BJ (cell line): ENCODE results near the gene GPC6. TPM values are rescaled to one million over a fixed set of nuclear protein-coding genes. Genes with fewer than 3 reads are reported as not detected.

Experiments used
- CTCF ChIA-PET: fragments of 350-600 bp; formaldehyde crosslinking; extraction: SDS; loops from one replicate; lab custom pipeline; 2021; ENCODE audit warnings: antibody characterized with exemption, inconsistent platforms; lab: Yijun Ruan, JAX
- POLR2A ChIA-PET: fragments of 300-600 bp; sonication (Branson Sonifier 250); formaldehyde crosslinking; extraction: SDS; loops from one replicate; lab custom pipeline; 2021; ENCODE audit warnings: antibody characterized with exemption; lab: Charles Lee
- DNase-seq: peaks from one replicate; pipeline ENCODE4 v3.0.0-alpha.2; 2011; ENCODE audit warnings: low read depth
- H3K27me3 ChIP-seq: 2 replicates; pipeline ENCODE4 v1.6.0; 2011; ENCODE audit warnings: low read length; ENCODE audit not compliant: control insufficient read depth, insufficient read depth
- H3K36me3 ChIP-seq: 2 replicates; pipeline ENCODE4 v1.5.1; 2011; ENCODE audit warnings: low read length; ENCODE audit not compliant: control insufficient read depth, insufficient read depth
- H3K4me3 ChIP-seq: 2 replicates; pipeline ENCODE4 v1.5.1; 2011; ENCODE audit warnings: low read depth, mild to moderate bottlenecking, control low read depth, low read length
- polyA plus RNA-seq: library from polyadenylated mRNA; depleted of rRNA; stranded (reverse); fragments of >200 nt; gene quantifications from 2 replicates; pipeline ENCODE4 v1.2.3, GENCODE V29; 2011
- TF ChIP-seq, protein P1 (sequence below): IDR thresholded peaks from 2 replicates; pipeline ENCODE4 v1.5.1; 2011; ENCODE audit warnings: low read depth, mild to moderate bottlenecking, control low read depth, inconsistent platforms, low read length, moderate library complexity; ENCODE audit not compliant: insufficient read depth

Gene GPC6
- polyA plus RNA-seq, 1 experiment, result 23.0 TPM

DNA sequence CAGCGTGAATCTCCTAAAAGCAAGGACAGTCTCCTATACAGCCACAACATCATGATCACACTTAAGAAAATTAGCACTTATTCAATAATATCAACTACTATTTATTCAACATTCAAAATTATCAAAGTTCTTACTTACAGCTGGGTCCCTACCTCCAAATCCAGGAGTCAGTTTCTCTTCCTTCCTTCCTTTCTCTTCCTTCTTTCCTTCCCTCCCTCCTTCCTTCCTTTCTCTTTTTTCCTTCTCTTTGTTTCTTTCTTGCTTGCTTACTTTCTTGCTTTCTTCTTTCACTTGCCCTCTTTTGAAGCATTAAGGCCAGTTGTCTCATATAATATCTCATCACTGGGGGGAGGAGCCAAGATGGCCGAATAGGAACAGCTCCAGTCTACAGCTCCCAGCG, 1145.2 kb downstream of the GPC6 start:
- DNase-seq, result no peak
- POLR2A ChIA-PET, result no interaction called here
- Histone ChIP-seq H3K36me3 (no peaks in the 10 kb centered on the region), H3K27me3 (no peaks in the 10 kb centered on the region), H3K4me3 (no peak overlapping the region)
- CTCF ChIA-PET, result interaction anchor here (0.6 kb wide), 1 partner anchor 9 kb away, joined by 3 read pairs; no protein-coding TSS in a partner anchor
- TF ChIP-seq, protein P1, sequence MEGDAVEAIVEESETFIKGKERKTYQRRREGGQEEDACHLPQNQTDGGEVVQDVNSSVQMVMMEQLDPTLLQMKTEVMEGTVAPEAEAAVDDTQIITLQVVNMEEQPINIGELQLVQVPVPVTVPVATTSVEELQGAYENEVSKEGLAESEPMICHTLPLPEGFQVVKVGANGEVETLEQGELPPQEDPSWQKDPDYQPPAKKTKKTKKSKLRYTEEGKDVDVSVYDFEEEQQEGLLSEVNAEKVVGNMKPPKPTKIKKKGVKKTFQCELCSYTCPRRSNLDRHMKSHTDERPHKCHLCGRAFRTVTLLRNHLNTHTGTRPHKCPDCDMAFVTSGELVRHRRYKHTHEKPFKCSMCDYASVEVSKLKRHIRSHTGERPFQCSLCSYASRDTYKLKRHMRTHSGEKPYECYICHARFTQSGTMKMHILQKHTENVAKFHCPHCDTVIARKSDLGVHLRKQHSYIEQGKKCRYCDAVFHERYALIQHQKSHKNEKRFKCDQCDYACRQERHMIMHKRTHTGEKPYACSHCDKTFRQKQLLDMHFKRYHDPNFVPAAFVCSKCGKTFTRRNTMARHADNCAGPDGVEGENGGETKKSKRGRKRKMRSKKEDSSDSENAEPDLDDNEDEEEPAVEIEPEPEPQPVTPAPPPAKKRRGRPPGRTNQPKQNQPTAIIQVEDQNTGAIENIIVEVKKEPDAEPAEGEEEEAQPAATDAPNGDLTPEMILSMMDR, result no peak

DNA sequence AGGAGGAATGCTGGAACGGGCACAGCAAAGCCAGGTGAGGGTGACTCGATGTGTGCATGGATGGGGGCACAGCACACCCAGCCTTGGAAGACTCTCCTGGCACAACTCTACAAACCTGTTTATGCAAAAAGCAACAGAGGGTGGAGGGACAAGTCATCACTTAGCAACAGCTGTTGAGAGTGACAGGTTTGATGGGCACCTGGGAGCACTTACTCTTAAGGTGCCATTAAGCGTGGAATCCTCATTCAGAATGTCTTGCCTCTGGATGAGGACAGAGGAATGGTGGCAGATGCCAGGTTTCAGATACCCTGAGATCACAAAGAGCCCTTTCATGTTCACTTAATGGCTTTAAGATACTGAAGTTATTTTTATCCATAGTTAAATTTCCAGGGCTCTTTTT, 1155.9 kb downstream of the GPC6 start:
- CTCF ChIA-PET, result no interaction called here
- POLR2A ChIA-PET, result no interaction called here
- TF ChIP-seq, protein P1, result no peak
- Histone ChIP-seq H3K4me3 (no peak overlapping the region), H3K36me3 (no peaks in the 10 kb centered on the region), H3K27me3 (no peaks in the 10 kb centered on the region)
- DNase-seq, result no peak

DNA sequence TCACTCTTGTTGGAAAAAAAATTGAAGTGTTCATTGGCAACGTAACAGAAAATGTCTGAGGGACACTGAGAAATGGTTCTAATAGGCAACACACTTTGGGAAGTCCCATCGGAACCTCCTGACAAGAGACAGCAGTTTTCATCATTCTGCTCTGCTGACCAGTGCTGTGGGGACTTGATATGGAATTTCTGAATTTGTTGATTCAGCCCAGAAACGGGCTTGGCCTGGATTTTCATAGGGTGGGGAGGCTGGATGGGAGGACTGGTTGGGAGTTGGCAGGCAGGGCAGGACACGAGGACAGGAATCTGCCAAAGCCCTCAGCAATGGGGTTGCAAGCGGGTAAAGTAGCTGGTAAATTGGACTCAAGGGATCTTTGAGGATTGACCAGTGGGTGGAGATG, 1156.4 kb downstream of the GPC6 start:
- no peak for DNase-seq
- ChIA-PET POLR2A (no interaction called here), CTCF (no interaction called here)

DNA sequence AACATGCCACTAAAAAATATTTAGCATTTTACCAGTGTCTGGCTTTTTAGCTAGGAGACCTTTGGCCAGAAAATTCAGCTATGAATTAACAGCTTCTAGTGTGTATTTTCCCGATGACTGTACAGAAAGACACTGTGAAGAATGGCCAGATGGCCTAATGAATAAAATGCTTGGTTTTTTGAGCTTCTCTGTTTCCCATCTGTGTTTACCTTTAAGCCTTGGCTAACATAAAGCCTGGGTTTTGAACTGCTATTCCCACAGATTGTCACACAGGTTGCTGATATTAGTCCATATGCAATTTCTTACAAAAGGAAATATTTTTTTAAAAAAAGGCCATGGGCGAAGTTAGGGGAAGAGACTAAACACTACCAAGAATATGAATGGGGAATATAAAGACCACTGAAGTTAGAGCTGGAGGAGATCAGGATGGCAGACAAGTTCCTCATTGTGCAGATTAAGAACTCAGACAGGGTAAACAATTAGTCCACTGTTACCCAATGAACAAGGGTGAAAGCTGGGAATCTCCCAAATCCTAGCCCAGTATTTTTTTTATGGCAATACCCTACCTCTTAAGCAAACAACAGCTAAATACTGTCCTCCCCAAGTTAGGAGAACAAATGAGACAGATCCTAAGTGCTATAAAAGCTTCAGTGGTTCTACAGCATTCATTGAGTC, 1157.8 kb downstream of the GPC6 start:
- CTCF ChIA-PET, result no interaction called here
- POLR2A ChIA-PET, result interaction anchor here (0.6 kb wide), 1 partner anchor 27 kb away, joined by 4 read pairs; no protein-coding TSS in a partner anchor
- Histone ChIP-seq H3K4me3 (no peak overlapping the region), H3K36me3 (no peaks in the 10 kb centered on the region), H3K27me3 (no peaks in the 10 kb centered on the region)
- TF ChIP-seq, protein P1, result no peak
- DNase-seq, result no peak

More for the DNA sequence above, 1156.4 kb downstream of the GPC6 start:
- no peaks in the 10 kb centered on the region for H3K36me3 ChIP-seq
- no peak overlapping the region for H3K4me3 ChIP-seq
- no peaks in the 10 kb centered on the region for H3K27me3 ChIP-seq
- TF ChIP-seq, protein P1, result no peak

DNA sequence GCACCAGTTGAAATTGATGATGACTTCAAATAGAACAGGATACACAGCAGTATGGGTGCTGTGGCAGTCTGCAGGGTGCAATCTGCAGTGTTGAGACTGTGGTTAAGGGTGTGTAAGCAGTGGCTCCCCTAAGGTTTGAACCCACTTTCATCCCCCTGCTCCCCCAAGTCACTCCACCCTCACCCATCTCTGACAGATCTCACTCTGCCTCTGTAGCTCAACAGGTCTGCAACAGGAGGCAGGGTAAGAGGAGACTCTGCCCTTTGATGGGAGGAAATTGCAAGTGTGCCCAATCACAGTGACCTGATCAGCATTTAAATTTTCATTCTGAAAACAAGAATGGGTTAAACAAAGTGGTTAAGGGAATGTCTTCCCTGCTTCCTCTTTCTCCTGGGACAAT, 1160.4 kb downstream of the GPC6 start:
- ChIA-PET CTCF (interaction anchor here (1.1 kb wide), 1 partner anchor 8 kb away, joined by 3 read pairs; no protein-coding TSS in a partner anchor), POLR2A (no interaction called here)
- no peak for DNase-seq
- Histone ChIP-seq H3K36me3 (no peaks in the 10 kb centered on the region), H3K4me3 (no peak overlapping the region), H3K27me3 (no peaks in the 10 kb centered on the region)
- TF ChIP-seq, protein P1, result no peak
